Activated CD4-positive, alpha-beta T cell treated with anti-CD3 and anti-CD28 coated beads for 1 hour (primary cell): Measurements from ENCODE around the gene GPNMB.

Experiments used
- DNase-seq: peaks from one replicate; pipeline ENCODE4 v3.0.0-alpha.2; 2020

GPNMB gene

DNA sequence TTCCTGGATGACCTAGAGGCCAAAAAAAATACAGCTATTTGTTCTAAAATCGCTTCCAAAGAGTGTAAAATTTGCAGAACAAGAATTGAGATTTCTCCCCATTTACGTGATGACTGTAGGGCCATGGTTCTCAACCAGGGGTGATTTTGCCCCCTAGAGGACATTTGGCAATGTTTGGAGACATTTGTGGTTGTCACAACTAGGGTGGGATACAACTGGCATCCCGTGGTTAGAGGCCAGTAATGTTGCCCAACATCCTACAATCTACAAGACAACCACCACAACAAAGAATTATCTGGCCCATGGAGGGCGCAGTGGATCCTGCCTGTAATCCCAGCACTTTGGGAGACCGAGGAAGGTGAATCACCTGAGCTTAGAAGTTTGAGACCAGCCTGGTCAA is 29.8 kb downstream of the GPNMB start:
- no peak for DNase-seq

GRCh38 chr7:23276947-23277346 is 30.4 kb downstream of the GPNMB start:
- no peak for DNase-seq

DNA sequence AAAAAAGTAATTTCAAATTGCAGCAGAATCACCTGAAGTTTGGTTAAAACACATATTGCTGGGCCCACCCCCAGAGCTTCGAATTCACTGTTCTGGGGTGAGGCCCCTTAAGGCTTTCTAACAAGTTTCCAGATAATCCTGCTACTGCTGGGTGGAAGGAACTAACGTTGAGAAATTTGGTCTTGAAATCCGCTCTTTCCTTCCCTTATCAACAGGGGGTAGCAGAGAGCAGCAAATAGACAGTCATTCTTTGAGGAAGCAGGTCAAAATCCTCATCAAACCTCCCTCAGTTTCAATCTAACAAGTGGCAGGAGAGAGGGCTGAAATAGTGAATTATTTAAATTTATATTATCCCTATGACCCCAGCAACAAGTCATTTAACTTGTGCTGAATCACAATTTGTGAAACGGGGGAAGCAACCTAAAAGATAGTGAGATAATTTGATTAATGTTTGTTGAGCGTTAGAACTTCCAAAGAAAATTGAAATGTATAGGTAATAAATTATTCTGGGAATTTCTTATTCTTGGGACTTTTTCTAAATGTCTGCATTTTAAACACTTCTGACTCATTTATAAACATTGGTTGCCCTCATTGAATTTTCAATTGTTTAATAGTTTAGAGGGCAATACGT is 30.9 kb downstream of the GPNMB start:
- no peak for DNase-seq

GRCh38 chr7:23279819-23280525 is 33.4 kb downstream of the GPNMB start:
- DNase-seq = no peak

- DNase-seq = no peak
Measured at GRCh38 chr7:23283086-23283485, 36.5 kb downstream of the GPNMB start.

- DNase-seq = no peak
Measured at GRCh38 chr7:23284871-23285270, 38.3 kb downstream of the GPNMB start.

DNA sequence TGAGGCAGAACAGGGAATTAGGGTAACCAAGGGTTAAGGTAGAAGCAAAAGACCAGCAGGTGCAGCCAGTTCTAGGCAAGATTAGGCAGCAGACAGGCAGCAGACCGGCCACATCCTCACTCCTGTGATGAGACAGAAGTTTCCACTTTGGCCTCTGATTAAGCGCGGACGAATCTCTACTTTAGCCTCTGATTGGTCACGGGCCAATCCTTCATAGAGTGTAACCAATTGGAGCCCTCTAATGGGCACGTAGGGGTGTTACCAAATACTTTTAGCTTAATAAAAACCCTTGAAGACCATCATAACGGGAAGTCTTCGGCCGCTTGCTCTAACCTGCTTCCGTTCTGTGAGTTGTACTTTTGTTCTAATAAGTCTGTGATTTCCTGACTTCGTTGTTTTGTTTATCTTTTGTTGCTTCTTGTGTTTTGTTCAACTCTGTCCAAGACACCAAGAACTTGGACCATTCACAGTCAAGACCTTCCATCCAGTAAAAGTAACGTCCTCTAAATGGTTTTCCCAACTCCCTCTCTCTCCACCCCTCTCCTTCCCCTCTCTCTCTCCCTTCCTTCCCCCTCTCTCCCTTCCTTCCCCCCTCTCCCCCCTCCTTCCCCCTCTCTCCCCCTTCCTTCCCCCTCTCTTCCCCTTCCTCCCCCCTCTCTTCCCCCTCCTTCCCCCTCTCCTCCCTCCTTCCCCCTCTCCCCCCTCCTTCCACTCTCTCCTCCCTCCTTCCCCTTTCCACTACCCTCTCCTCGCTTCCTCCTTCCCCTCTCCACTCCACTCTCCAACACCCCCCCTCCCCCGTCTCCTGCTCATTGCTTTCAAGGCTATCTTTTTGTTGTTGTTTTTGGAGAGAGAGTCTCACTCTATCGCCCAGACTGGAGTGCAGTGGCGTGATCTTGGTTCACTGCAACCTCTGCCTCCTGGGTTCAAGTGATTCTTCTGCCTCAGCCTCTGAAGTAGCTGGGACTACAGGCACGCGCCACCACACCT is 39.4 kb downstream of the GPNMB start:
- DNase-seq = no peak

GRCh38 chr7:23287612-23288011 is 41.0 kb downstream of the GPNMB start:
- DNase-seq = no peak

GRCh38 chr7:23290993-23291392 is 44.4 kb downstream of the GPNMB start:
- no peak for DNase-seq

GRCh38 chr7:23291957-23292560 is 45.5 kb downstream of the GPNMB start:
- DNase-seq = no peak

- no peak for DNase-seq
Measured at GRCh38 chr7:23292623-23293022, 46.0 kb downstream of the GPNMB start.

DNA sequence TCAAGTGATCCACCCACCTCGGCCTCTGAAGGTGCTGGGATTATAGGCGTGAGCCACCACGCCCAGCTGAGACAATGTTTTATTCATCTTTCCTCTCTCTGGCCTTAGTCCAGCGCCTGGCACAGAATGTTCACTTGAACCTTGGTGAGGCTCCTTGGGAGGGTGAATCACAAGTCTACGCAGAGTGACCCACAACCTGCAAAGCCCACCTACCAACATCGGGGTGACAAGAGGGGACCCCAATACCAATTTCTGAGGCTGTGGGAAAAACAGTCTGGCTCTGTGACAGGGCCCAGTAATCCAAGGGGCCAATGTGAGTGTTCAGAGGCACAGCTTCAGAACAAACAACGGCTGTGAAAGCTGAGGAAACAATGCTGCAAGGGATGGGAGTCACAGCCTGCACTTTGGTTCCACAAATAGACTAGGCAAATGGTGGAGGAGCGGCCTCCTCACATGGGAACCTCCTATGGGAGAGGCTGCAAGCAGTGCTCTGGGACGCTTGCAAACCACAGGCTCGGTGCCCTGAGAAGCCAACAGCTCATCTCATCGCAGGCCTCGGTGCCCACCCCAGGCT is 47.0 kb downstream of the GPNMB start:
- no peak for DNase-seq

- DNase-seq = no peak
Measured at GRCh38 chr7:23294549-23295400, 48.2 kb downstream of the GPNMB start.

DNA sequence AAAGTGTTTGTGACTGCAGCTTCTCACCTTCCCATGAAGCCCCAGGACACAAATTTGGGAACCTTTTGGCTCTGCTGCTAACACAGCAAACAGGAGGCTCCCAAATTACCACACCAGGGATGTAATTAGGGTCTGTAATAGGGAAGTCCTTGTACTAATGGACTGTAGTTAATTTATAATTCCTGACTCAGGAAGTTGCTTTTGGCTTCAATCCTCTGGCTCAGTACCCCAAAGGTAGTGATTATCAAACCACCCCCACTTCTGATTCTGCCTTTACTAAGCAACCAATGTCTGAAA is 48.8 kb downstream of the GPNMB start:
- DNase-seq = no peak

DNA sequence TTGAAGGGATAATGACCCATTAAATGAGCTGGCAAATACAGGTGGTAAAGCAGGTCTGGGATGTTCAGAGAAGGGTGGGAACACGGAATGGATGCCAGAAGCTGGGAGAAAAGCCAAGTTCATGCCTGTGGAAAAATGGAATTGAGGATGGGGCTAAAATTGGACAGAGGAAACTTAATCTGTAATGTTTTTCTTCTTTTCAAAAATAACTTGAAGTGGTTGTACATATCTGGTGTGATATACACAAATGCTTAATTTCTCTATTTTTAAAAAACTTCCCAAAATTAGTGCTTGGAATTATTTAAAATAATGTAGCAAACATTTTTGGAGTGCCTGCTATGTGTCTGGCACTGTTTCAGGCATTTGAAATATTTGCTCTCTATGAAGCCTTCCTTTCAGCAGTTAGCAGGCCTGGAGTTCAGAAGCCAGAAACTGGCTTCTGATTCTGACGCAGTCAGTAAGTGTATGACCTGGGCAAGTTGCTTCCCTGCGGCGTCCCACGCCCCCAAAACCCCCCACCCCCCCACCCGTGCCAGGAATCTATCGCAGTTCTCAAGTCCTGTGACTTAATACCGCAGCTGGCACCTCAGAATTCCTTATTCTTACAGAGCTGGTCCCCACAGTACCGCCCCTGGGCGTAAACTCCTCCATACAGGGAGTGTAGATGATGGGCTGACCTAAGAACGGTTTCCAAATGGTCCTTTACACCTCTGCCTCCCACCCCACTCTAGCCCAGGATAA is 51.7 kb downstream of the GPNMB start:
- DNase-seq = no peak

GRCh38 chr7:23298885-23299769 is 52.6 kb downstream of the GPNMB start, which contains the start of gene MALSU1:
TSS of gene MALSU1 (plus strand) at chr7:23299339. CDS start at chr7:23299353, 14 bp downstream.
- peak; percentile 94 for DNase-seq

- DNase-seq = no peak
Measured at GRCh38 chr7:23299770-23300300, 53.3 kb downstream of the GPNMB start.

DNA sequence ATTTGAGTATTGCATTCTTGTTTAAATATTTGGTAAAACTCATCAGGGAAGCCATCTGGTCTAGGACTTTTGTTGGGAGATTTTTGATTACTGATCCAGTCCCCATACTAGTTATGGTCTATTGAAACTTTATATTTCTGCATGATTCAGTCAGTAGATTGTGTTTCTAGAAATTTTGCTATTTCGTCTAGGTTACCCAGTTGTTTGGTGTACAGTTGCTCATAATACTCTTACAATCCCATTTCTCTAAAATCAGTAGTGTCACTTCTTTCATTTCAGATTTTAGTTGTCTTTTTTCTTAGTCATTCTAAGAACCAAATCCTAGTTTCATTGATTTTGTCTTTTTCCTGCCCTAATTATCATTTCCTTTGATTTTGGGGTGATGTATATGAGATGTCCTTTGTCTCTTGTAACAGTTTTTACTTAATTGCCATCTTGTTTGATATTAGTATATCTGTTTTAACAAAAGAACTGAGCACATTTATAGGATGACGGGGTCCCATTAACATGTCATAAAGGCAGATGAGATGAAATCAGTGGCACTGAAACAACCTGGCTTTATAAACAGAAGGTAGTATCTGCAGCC is 60.5 kb downstream of the GPNMB start:
- no peak for DNase-seq

GRCh38 chr7:23308754-23309153 is 62.2 kb downstream of the GPNMB start:
- DNase-seq = no peak
